WTC11 (cell line): ENCODE data around the gene SYNGR1.

Source experiments
- CREB1 ChIP-seq: sonication (generic); formaldehyde crosslinking; IDR thresholded peaks from 2 replicates; pipeline ENCODE4 v1.8.0; 2023; ENCODE audit warnings: mild to moderate bottlenecking, missing genetic modification reagents
- E2F4 ChIP-seq: sonication (generic); formaldehyde crosslinking; IDR thresholded peaks from 2 replicates; pipeline ENCODE4 v1.8.1; 2022; ENCODE audit warnings: low read depth, mild to moderate bottlenecking, moderate library complexity, missing genetic modification reagents, borderline replicate concordance
- MYBL2 ChIP-seq: sonication (generic); formaldehyde crosslinking; IDR thresholded peaks from 2 replicates; pipeline ENCODE4 v1.8.1; 2023; ENCODE audit warnings: mild to moderate bottlenecking, moderate library complexity, missing genetic modification reagents
- OVOL2 ChIP-seq: fragments of 250-450 bp; sonication (Bioruptor Pico); IDR thresholded peaks from 2 replicates; pipeline ENCODE4 v1.9.0; 2021; ENCODE audit warnings: mild to moderate bottlenecking, borderline replicate concordance
- RORB ChIP-seq: fragments of 250-450 bp; sonication (Bioruptor Pico); IDR thresholded peaks from 2 replicates; pipeline ENCODE4 v1.9.0; 2021; ENCODE audit warnings: mild to moderate bottlenecking
- SP1 ChIP-seq: sonication (generic); formaldehyde crosslinking; conservative IDR thresholded peaks from 2 replicates; pipeline ENCODE4 v1.8.1; 2022; ENCODE audit warnings: missing genetic modification reagents
- ZNF232 ChIP-seq: sonication (generic); formaldehyde crosslinking; IDR thresholded peaks from 2 replicates; pipeline ENCODE4 v1.8.0; 2022; ENCODE audit warnings: mild to moderate bottlenecking, missing genetic modification reagents
- TF ChIP-seq, protein P1 (sequence below): fragments of 200-600 bp; IDR thresholded peaks from 2 replicates; pipeline ENCODE4 v1.8.0; 2022; ENCODE audit warnings: antibody characterized with exemption
- TF ChIP-seq, protein P2 (sequence below): sonication (generic); formaldehyde crosslinking; IDR thresholded peaks from 2 replicates; pipeline ENCODE4 v1.8.1; 2022; ENCODE audit warnings: mild to moderate bottlenecking, moderate library complexity, missing genetic modification reagents

GRCh38 chr22:39309364-39309861 is 40.4 kb upstream of the SYNGR1 start:
- no peak for TF ChIP-seq MYBL2 (CRISPR knock-in tag)
- no peak for TF ChIP-seq RORB (CRISPR knock-in tag)
- no peak for TF ChIP-seq SP1 (CRISPR knock-in tag)
- no peak for TF ChIP-seq E2F4 (CRISPR knock-in tag)
- TF ChIP-seq OVOL2: no peak
- no peak for TF ChIP-seq CREB1 (CRISPR knock-in tag)
- TF ChIP-seq, protein P1, sequence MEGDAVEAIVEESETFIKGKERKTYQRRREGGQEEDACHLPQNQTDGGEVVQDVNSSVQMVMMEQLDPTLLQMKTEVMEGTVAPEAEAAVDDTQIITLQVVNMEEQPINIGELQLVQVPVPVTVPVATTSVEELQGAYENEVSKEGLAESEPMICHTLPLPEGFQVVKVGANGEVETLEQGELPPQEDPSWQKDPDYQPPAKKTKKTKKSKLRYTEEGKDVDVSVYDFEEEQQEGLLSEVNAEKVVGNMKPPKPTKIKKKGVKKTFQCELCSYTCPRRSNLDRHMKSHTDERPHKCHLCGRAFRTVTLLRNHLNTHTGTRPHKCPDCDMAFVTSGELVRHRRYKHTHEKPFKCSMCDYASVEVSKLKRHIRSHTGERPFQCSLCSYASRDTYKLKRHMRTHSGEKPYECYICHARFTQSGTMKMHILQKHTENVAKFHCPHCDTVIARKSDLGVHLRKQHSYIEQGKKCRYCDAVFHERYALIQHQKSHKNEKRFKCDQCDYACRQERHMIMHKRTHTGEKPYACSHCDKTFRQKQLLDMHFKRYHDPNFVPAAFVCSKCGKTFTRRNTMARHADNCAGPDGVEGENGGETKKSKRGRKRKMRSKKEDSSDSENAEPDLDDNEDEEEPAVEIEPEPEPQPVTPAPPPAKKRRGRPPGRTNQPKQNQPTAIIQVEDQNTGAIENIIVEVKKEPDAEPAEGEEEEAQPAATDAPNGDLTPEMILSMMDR: no peak
- TF ChIP-seq, protein P2, sequence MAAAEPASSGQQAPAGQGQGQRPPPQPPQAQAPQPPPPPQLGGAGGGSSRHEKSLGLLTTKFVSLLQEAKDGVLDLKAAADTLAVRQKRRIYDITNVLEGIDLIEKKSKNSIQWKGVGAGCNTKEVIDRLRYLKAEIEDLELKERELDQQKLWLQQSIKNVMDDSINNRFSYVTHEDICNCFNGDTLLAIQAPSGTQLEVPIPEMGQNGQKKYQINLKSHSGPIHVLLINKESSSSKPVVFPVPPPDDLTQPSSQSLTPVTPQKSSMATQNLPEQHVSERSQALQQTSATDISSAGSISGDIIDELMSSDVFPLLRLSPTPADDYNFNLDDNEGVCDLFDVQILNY (CRISPR knock-in tag): no peak
- TF ChIP-seq ZNF232 (CRISPR knock-in tag): no peak
